WTC11 (cell line): ENCODE data around the gene PTCHD4. TPM values are rescaled to one million over a fixed set of nuclear protein-coding genes. Genes with fewer than 3 reads are reported as not detected.

ENCODE experiments used
- ATAC-seq: fragments of 200-7000 bp; cut with Tn5 transposase; 2 replicates; pipeline ENCODE4 v1.10.0; 2021; ENCODE audit warnings: mild to moderate bottlenecking, moderate library complexity
- CTCF ChIA-PET: fragments of 300-600 bp; sonication (Branson Sonifier 250); formaldehyde crosslinking; loops from one replicate; lab custom pipeline; 2021; ENCODE audit warnings: antibody characterized with exemption; lab: Charles Lee
- POLR2A ChIA-PET: fragments of 350-600 bp; sonication (Branson Sonifier 250); formaldehyde crosslinking; loops from one replicate; lab custom pipeline; 2021; ENCODE audit warnings: antibody characterized with exemption; lab: Charles Lee
- DNase-seq: peaks from one replicate; pipeline ENCODE4 v3.0.0; 2021; ENCODE audit warnings: low spot score
- H3K27ac Mint-ChIP-seq: 2 replicates; pipeline ENCODE4 v1.8.0; 2021; ENCODE audit warnings: mixed read lengths
- H3K27me3 Mint-ChIP-seq: 2 replicates; pipeline ENCODE4 v1.8.0; 2021; ENCODE audit warnings: low read depth, mild to moderate bottlenecking, moderate library complexity, mixed read lengths
- H3K36me3 Mint-ChIP-seq: 2 replicates; pipeline ENCODE4 v1.8.0; 2021; ENCODE audit warnings: mixed read lengths
- H3K4me1 Mint-ChIP-seq: 2 replicates; pipeline ENCODE4 v1.8.0; 2022; ENCODE audit warnings: mixed read lengths
- H3K4me3 Mint-ChIP-seq: 2 replicates; pipeline ENCODE4 v1.8.0; 2021; ENCODE audit warnings: mild to moderate bottlenecking, moderate library complexity, mixed read lengths
- H3K9me3 Mint-ChIP-seq: 2 replicates; pipeline ENCODE4 v1.8.0; 2021; ENCODE audit warnings: mixed read lengths
- AFF4 ChIP-seq: sonication (generic); formaldehyde crosslinking; IDR thresholded peaks from 2 replicates; pipeline ENCODE4 v1.8.1; 2023; ENCODE audit warnings: mild to moderate bottlenecking, missing genetic modification reagents, borderline replicate concordance
- CBFB ChIP-seq: sonication (generic); formaldehyde crosslinking; IDR thresholded peaks from 2 replicates; pipeline ENCODE4 v1.8.1; 2022; ENCODE audit warnings: mild to moderate bottlenecking, low read depth, missing genetic modification reagents
- CREM ChIP-seq: sonication (generic); formaldehyde crosslinking; IDR thresholded peaks from 2 replicates; pipeline ENCODE4 v1.8.1; 2022; ENCODE audit warnings: mild to moderate bottlenecking, missing genetic modification reagents, moderate library complexity
- E2F5 ChIP-seq: sonication (generic); formaldehyde crosslinking; IDR thresholded peaks from 2 replicates; pipeline ENCODE4 v1.8.1; 2022; ENCODE audit warnings: mild to moderate bottlenecking, moderate library complexity, missing genetic modification reagents
- ERG ChIP-seq: fragments of 250-450 bp; sonication (Bioruptor Pico); IDR thresholded peaks from 2 replicates; pipeline ENCODE4 v1.8.0; 2021; ENCODE audit warnings: mild to moderate bottlenecking
- HMGXB4 ChIP-seq: sonication (generic); formaldehyde crosslinking; IDR thresholded peaks from 2 replicates; pipeline ENCODE4 v1.8.1; 2023; ENCODE audit warnings: mild to moderate bottlenecking, moderate library complexity, missing genetic modification reagents
- MXD4 ChIP-seq: fragments of 250-450 bp; sonication (Bioruptor Pico); IDR thresholded peaks from 2 replicates; pipeline ENCODE4 v1.8.0; 2021; ENCODE audit warnings: mild to moderate bottlenecking, moderate library complexity, borderline replicate concordance
- MYBL2 ChIP-seq: sonication (generic); formaldehyde crosslinking; IDR thresholded peaks from 2 replicates; pipeline ENCODE4 v1.8.1; 2023; ENCODE audit warnings: mild to moderate bottlenecking, moderate library complexity, missing genetic modification reagents
- NFE2L1 ChIP-seq: sonication (generic); formaldehyde crosslinking; IDR thresholded peaks from 2 replicates; pipeline ENCODE4 v1.8.1; 2023; ENCODE audit warnings: missing genetic modification reagents
- NFYB ChIP-seq: sonication (generic); formaldehyde crosslinking; conservative IDR thresholded peaks from 2 replicates; pipeline ENCODE4 v1.8.0; 2022; ENCODE audit warnings: low read depth, missing genetic modification reagents
- PRRX2 ChIP-seq: fragments of 250-450 bp; sonication (Bioruptor Pico); IDR thresholded peaks from 2 replicates; pipeline ENCODE4 v1.8.0; 2021; ENCODE audit warnings: mild to moderate bottlenecking
- SMAD4 ChIP-seq: sonication (generic); formaldehyde crosslinking; IDR thresholded peaks from 2 replicates; pipeline ENCODE4 v1.8.0; 2022; ENCODE audit warnings: mild to moderate bottlenecking, missing genetic modification reagents
- TP53 ChIP-seq: sonication (generic); formaldehyde crosslinking; IDR thresholded peaks from 2 replicates; pipeline ENCODE4 v1.8.1; 2023; ENCODE audit warnings: mild to moderate bottlenecking, missing genetic modification reagents
- ZNF138 ChIP-seq: sonication (generic); formaldehyde crosslinking; conservative IDR thresholded peaks from 2 replicates; pipeline ENCODE4 v1.8.1; 2022; ENCODE audit warnings: mild to moderate bottlenecking, moderate library complexity, missing genetic modification reagents
- ZNF396 ChIP-seq: fragments of 250-450 bp; sonication (Bioruptor Pico); IDR thresholded peaks from 2 replicates; pipeline ENCODE4 v1.8.0; 2021; ENCODE audit warnings: mild to moderate bottlenecking, moderate library complexity, borderline replicate concordance
- ZNF423 ChIP-seq: fragments of 250-450 bp; sonication (Bioruptor Pico); IDR thresholded peaks from 2 replicates; pipeline ENCODE4 v2.1.2; 2022; ENCODE audit warnings: mild to moderate bottlenecking, moderate library complexity
- ZNF532 ChIP-seq: fragments of 250-450 bp; sonication (Bioruptor Pico); IDR thresholded peaks from 2 replicates; pipeline ENCODE4 v1.9.0; 2021; ENCODE audit warnings: mild to moderate bottlenecking, borderline replicate concordance
- total RNA-seq: library from RNA; stranded (reverse); gene quantifications from 3 replicates; pipeline ENCODE4 v1.2.3, GENCODE V29; 2021
- TF ChIP-seq, protein P1 (sequence below): sonication (generic); formaldehyde crosslinking; IDR thresholded peaks from 2 replicates; pipeline ENCODE4 v1.8.0; 2022; ENCODE audit warnings: mild to moderate bottlenecking, missing genetic modification reagents
- TF ChIP-seq, protein P2 (sequence below): sonication (generic); formaldehyde crosslinking; IDR thresholded peaks from 2 replicates; pipeline ENCODE4 v1.8.1; 2022; ENCODE audit warnings: low read depth, mild to moderate bottlenecking, moderate library complexity, missing genetic modification reagents, borderline replicate concordance

Gene PTCHD4
- total RNA-seq, 1 experiment from 2014 or later: 1.6 TPM

GRCh38 chr6:48147051-48147450, 36.1 kb upstream of the PTCHD4 start (continued):
- no peak for TF ChIP-seq ZNF532 (CRISPR knock-in tag)
- TF ChIP-seq MXD4: no peak
- TF ChIP-seq CREM (CRISPR knock-in tag): no peak
- TF ChIP-seq ZNF138: no peak
- TF ChIP-seq PRRX2: no peak
- TF ChIP-seq ERG (CRISPR knock-in tag): no peak
- TF ChIP-seq HMGXB4 (CRISPR knock-in tag): no peak
- TF ChIP-seq, protein P1, sequence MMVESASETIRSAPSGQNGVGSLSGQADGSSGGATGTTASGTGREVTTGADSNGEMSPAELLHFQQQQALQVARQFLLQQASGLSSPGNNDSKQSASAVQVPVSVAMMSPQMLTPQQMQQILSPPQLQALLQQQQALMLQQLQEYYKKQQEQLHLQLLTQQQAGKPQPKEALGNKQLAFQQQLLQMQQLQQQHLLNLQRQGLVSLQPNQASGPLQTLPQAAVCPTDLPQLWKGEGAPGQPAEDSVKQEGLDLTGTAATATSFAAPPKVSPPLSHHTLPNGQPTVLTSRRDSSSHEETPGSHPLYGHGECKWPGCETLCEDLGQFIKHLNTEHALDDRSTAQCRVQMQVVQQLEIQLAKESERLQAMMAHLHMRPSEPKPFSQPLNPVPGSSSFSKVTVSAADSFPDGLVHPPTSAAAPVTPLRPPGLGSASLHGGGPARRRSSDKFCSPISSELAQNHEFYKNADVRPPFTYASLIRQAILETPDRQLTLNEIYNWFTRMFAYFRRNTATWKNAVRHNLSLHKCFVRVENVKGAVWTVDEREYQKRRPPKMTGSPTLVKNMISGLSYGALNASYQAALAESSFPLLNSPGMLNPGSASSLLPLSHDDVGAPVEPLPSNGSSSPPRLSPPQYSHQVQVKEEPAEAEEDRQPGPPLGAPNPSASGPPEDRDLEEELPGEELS (CRISPR knock-in tag): no peak
- no peak for TF ChIP-seq MYBL2 (CRISPR knock-in tag)
- TF ChIP-seq, all 79 proteins: peak for 0

- Mint-ChIP-seq H3K27me3 (no peaks in the 10 kb centered on the region), H3K4me1 (peaks cover 9% of the 10 kb centered on the region), H3K4me3 (no peak overlapping the region), H3K9me3 (peaks cover 5% of the 10 kb centered on the region), H3K36me3 (peaks cover 4% of the 10 kb centered on the region; the same call in 1 of the 2 replicates), H3K27ac (no peak overlapping the region)
- no peak for DNase-seq
- ChIA-PET CTCF (no interaction called here), POLR2A (no interaction called here)
- ATAC-seq: no peak
- no peak for TF ChIP-seq SMAD4
- no peak for TF ChIP-seq ZNF396 (CRISPR knock-in tag)
- TF ChIP-seq E2F5 (CRISPR knock-in tag): no peak
- TF ChIP-seq NFYB: no peak
- TF ChIP-seq, protein P2, sequence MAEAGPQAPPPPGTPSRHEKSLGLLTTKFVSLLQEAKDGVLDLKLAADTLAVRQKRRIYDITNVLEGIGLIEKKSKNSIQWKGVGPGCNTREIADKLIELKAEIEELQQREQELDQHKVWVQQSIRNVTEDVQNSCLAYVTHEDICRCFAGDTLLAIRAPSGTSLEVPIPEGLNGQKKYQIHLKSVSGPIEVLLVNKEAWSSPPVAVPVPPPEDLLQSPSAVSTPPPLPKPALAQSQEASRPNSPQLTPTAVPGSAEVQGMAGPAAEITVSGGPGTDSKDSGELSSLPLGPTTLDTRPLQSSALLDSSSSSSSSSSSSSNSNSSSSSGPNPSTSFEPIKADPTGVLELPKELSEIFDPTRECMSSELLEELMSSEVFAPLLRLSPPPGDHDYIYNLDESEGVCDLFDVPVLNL (CRISPR knock-in tag): no peak
- TF ChIP-seq TP53 (CRISPR knock-in tag): no peak
- TF ChIP-seq ZNF423 (CRISPR knock-in tag): no peak
- no peak for TF ChIP-seq AFF4
- TF ChIP-seq NFE2L1: no peak
- no peak for TF ChIP-seq HMGXB4 (CRISPR knock-in tag)
- TF ChIP-seq CBFB (CRISPR knock-in tag): no peak
Measured at GRCh38 chr6:48144021-48144420, 33.0 kb upstream of the PTCHD4 start.
